Stomach (tissue), 4 donors: Measurements from ENCODE around the gene PDCD2.

Source experiments
- CTCF ChIP-seq, 7 experiments: fragments of 450-650 bp in 4 of 7; fragments of 200-600 bp in 3 of 7; sonication (generic) in 3 of 7; IDR thresholded peaks; one replicate each; pipeline ENCODE4 v1.5.1; 2016 to 2019; ENCODE audit warnings: antibody characterized with exemption in 7 of 7, control low read depth in 2 of 7, mild to moderate bottlenecking in 1 of 7
- EP300 ChIP-seq: sonication (generic); formaldehyde crosslinking; IDR thresholded peaks from one replicate; pipeline ENCODE4 v1.6.1; 2017; ENCODE audit warnings: antibody characterized with exemption
- POLR2A ChIP-seq, 4 donors: fragments of 450-650 bp; IDR thresholded peaks; one replicate each; pipeline ENCODE4 v1.6.1; 2016; ENCODE audit warnings: antibody characterized with exemption in 4 of 4, control low read depth in 2 of 4, mild to moderate bottlenecking in 1 of 4, moderate library complexity in 1 of 4

GRCh38 chr6:170596426-170596825 lies 12.0 kb upstream of the PDCD2 start:
- TF ChIP-seq CTCF (IDR thresholded peaks at IDR 0.05): no peak
- no peak for TF ChIP-seq POLR2A (IDR thresholded peaks at IDR 0.05)
- no peak for TF ChIP-seq EP300
